Keratinocyte (primary cell): ENCODE measurements around the gene LYPD1. TPM values are rescaled to one million over a fixed set of nuclear protein-coding genes. Genes with fewer than 3 reads are reported as not detected.

Source experiments
- DNase-seq: peaks from one replicate; pipeline ENCODE4 v3.0.0-alpha.2; 2011; ENCODE audit warnings: low read depth, missing footprints, low spot score
- FAIRE-seq: peaks from 2 replicates; lab custom pipeline; 2011; peaks lifted over from hg19 to GRCh38; lab: Jason Lieb, UNC
- H2AFZ ChIP-seq: 2 replicates; pipeline ENCODE4 v1.6.0; 2012; ENCODE audit warnings: low read length, control low read depth, inconsistent platforms; ENCODE audit not compliant: control insufficient read depth
- H3K27ac ChIP-seq: 2 replicates; pipeline ENCODE4 v1.5.1; 2011; ENCODE audit warnings: low read length; ENCODE audit not compliant: control insufficient read depth, insufficient read depth
- H3K27me3 ChIP-seq: 3 replicates; pipeline ENCODE4 v1.6.0; 2011; ENCODE audit warnings: low read length; ENCODE audit not compliant: control insufficient read depth, insufficient read depth; ENCODE audit errors: extremely low read depth
- H3K36me3 ChIP-seq, 2 experiments: 2 replicates in 1 of 2; 3 replicates in 1 of 2; pipeline ENCODE4 v1.5.1; 2011; ENCODE audit warnings: low read length in 2 of 2, mild to moderate bottlenecking in 1 of 2; ENCODE audit not compliant: control insufficient read depth in 2 of 2, insufficient read depth in 2 of 2; ENCODE audit errors: extremely low read depth in 1 of 2
- H3K4me1 ChIP-seq: 3 replicates; pipeline ENCODE4 v1.5.1; 2011; ENCODE audit warnings: low read length; ENCODE audit not compliant: control insufficient read depth, insufficient read depth; ENCODE audit errors: extremely low read depth
- H3K4me2 ChIP-seq: 3 replicates; pipeline ENCODE4 v1.6.0; 2011; ENCODE audit warnings: low read depth, low read length; ENCODE audit not compliant: control insufficient read depth, insufficient read depth; ENCODE audit errors: extremely low read depth
- H3K4me3 ChIP-seq, 3 experiments: fragments of 200-600 bp in 1 of 3; sonication (generic) in 1 of 3; 2 replicates in 2 of 3; 3 replicates in 1 of 3; pipeline ENCODE4 v1.5.1; 2011 to 2016; ENCODE audit warnings: low read length in 3 of 3, mild to moderate bottlenecking in 3 of 3, control low read depth in 2 of 3, inconsistent platforms in 1 of 3, low read depth in 1 of 3, mixed read lengths in 1 of 3, mixed run types in 1 of 3, moderate library complexity in 1 of 3; ENCODE audit not compliant: control insufficient read depth in 2 of 3, insufficient read depth in 2 of 3; ENCODE audit errors: extremely low read depth in 1 of 3
- H3K79me2 ChIP-seq: 2 replicates; pipeline ENCODE4 v1.6.0; 2012; ENCODE audit warnings: low read length; ENCODE audit not compliant: control insufficient read depth, insufficient read depth
- H3K9ac ChIP-seq: 3 replicates; pipeline ENCODE4 v1.6.0; 2011; ENCODE audit warnings: low read length; ENCODE audit not compliant: control insufficient read depth, insufficient read depth; ENCODE audit errors: extremely low read depth
- H3K9me1 ChIP-seq: 3 replicates; pipeline ENCODE4 v1.6.0; 2011; ENCODE audit warnings: low read length; ENCODE audit not compliant: control insufficient read depth, insufficient read depth; ENCODE audit errors: extremely low read depth
- H3K9me3 ChIP-seq: 2 replicates; pipeline ENCODE4 v1.5.1; 2012; ENCODE audit warnings: low read depth, low read length; ENCODE audit not compliant: control insufficient read depth
- H4K20me1 ChIP-seq: 3 replicates; pipeline ENCODE4 v1.6.0; 2011; ENCODE audit warnings: low read length; ENCODE audit not compliant: control insufficient read depth, insufficient read depth; ENCODE audit errors: extremely low read depth
- CTCF ChIP-seq, 3 experiments: IDR thresholded peaks in 1 of 3; conservative IDR thresholded peaks in 1 of 3; optimal IDR thresholded peaks in 1 of 3; 2 replicates in 2 of 3; 3 replicates in 1 of 3; pipeline versions ENCODE3 to v1.5.1; 2011; ENCODE audit warnings: low read length in 3 of 3, mild to moderate bottlenecking in 3 of 3, moderate library complexity in 2 of 3, control low read depth in 1 of 3, inconsistent platforms in 1 of 3; ENCODE audit not compliant: insufficient read depth in 2 of 3; ENCODE audit errors: extremely low read depth in 1 of 3
- EZH2 ChIP-seq: IDR thresholded peaks from one replicate; pipeline ENCODE4 v1.6.1; 2012; ENCODE audit warnings: inconsistent platforms, mild to moderate bottlenecking, low read length, moderate library complexity
- dilution Hi-C: fragments of 300-500 bp; cut with MboI; formaldehyde crosslinking; loops from one replicate; pipeline ENCODE4 v1.7.0; 2020; ENCODE audit warnings: low sequenced_read_pairs; ENCODE audit not compliant: extremely low pct_ligation_motif_present
- polyA plus RNA-seq, 5 experiments: library from polyadenylated mRNA; depleted of rRNA in 3 of 5; stranded (reverse) in 3 of 5; stranded (forward) in 1 of 5; unstranded in 1 of 5; fragments of >200 nt; gene quantifications; 1 replicate in 1 of 5; 2 replicates in 3 of 5; 3 replicates in 1 of 5; pipeline versions ENCODE4 v1.2.1 to v1.2.3, GENCODE V29; 2011 to 2012; ENCODE audit warnings: missing spikeins in 2 of 5, low read depth in 1 of 5, low replicate concordance in 1 of 5

The LYPD1 gene
- polyA plus RNA-seq, 1 donor (not counting 4 experiments of a cell fraction or from before 2014, with no cell fraction given), result 0.03 TPM

GRCh38 chr2:132636346-132636745 is 33.7 kb downstream of the LYPD1 start:
- dilution Hi-C loops, result no loop called here
- no peaks in the 10 kb centered on the region for H3K4me1 ChIP-seq
- FAIRE-seq (no peak), DNase-seq (no peak)
- TF ChIP-seq CTCF (optimal IDR thresholded peaks at IDR 0.05 in 1 of 3, IDR thresholded peaks at IDR 0.05 in 1 of 3, conservative IDR thresholded peaks at IDR 0.05 in 1 of 3; ENCODE audit: extremely low read depth in 1 of 3, insufficient read depth in 2 of 3, low read length in 3 of 3) (no peak), EZH2 (no peak)
- H3K9me1 ChIP-seq, result no peaks in the 10 kb centered on the region
- no peaks in the 10 kb centered on the region for H3K36me3 ChIP-seq
- H3K4me3 ChIP-seq, result no peak overlapping the region
- no peak overlapping the region for H3K9ac ChIP-seq
- H4K20me1 ChIP-seq, result no peaks in the 10 kb centered on the region
- no peak overlapping the region for H2AFZ ChIP-seq
- no peaks in the 10 kb centered on the region for H3K9me3 ChIP-seq
- no peaks in the 10 kb centered on the region for H3K27me3 ChIP-seq
- H3K4me2 ChIP-seq, result no peak overlapping the region
- H3K27ac ChIP-seq, result no peak overlapping the region
- no peaks in the 10 kb centered on the region for H3K79me2 ChIP-seq

- Histone ChIP-seq H3K4me3 (no peak overlapping the region), H3K9me3 (no peaks in the 10 kb centered on the region), H3K36me3 (no peaks in the 10 kb centered on the region), H3K4me2 (no peak overlapping the region), H3K4me1 (no peaks in the 10 kb centered on the region), H3K79me2 (no peaks in the 10 kb centered on the region), H2AFZ (no peak overlapping the region), H3K27ac (no peak overlapping the region), H3K9me1 (no peaks in the 10 kb centered on the region), H3K9ac (no peak overlapping the region), H4K20me1 (no peaks in the 10 kb centered on the region), H3K27me3 (no peaks in the 10 kb centered on the region)
- FAIRE-seq (no peak), DNase-seq (no peak)
- TF ChIP-seq EZH2, result no peak
- TF ChIP-seq CTCF (optimal IDR thresholded peaks at IDR 0.05 in 1 of 3, IDR thresholded peaks at IDR 0.05 in 1 of 3, conservative IDR thresholded peaks at IDR 0.05 in 1 of 3; ENCODE audit: extremely low read depth in 1 of 3, insufficient read depth in 2 of 3, low read length in 3 of 3), result no peak
- dilution Hi-C loops, result no loop called here
Measured at GRCh38 chr2:132633635-132634034, 36.4 kb downstream of the LYPD1 start.
